ENCODE measurements around the gene TRPC3.
"Not testable (repeated sequence)": the region's sequence is repeated elsewhere in the genome, so short reads cannot be mapped to it uniquely, and the experiment has no call there.

Gene TRPC3

GRCh38 chr4:121943941-121944340 is 7.9 kb downstream of the TRPC3 start:
- no peak for DNase-seq

GRCh38 chr4:121939690-121940089 is 12.2 kb downstream of the TRPC3 start:
- DNase-seq: no peak

- DNase-seq: no peak
Measured at GRCh38 chr4:121938282-121939092, 13.4 kb downstream of the TRPC3 start.

- no peak for DNase-seq
Measured at GRCh38 chr4:121936101-121936500, 15.8 kb downstream of the TRPC3 start.

GRCh38 chr4:121934635-121935034 is 17.2 kb downstream of the TRPC3 start:
- no peak for DNase-seq

GRCh38 chr4:121932212-121932974 is 19.5 kb downstream of the TRPC3 start:
- no peak for DNase-seq

GRCh38 chr4:121930304-121930703 is 21.6 kb downstream of the TRPC3 start:
- DNase-seq: no peak

GRCh38 chr4:121927948-121928347 is 23.9 kb downstream of the TRPC3 start:
- no peak for DNase-seq

- not testable (repeated sequence) for DNase-seq
Measured at GRCh38 chr4:121926490-121926889, 25.4 kb downstream of the TRPC3 start.

GRCh38 chr4:121923306-121923705 is 28.6 kb downstream of the TRPC3 start:
- DNase-seq: no peak

GRCh38 chr4:121913667-121914066 is 38.2 kb downstream of the TRPC3 start:
- DNase-seq: no peak

GRCh38 chr4:121908346-121908745 is 43.5 kb downstream of the TRPC3 start:
- no peak for DNase-seq

GRCh38 chr4:121900132-121900983 is 51.5 kb downstream of the TRPC3 start:
- no peak for DNase-seq

- no peak for DNase-seq
Measured at GRCh38 chr4:121898150-121898549, 53.7 kb downstream of the TRPC3 start.

GRCh38 chr4:121888134-121888533 is 63.7 kb downstream of the TRPC3 start:
- DNase-seq: no peak

GRCh38 chr4:121885115-121885514 is 66.7 kb downstream of the TRPC3 start:
- no peak for DNase-seq

- DNase-seq: no peak
Measured at GRCh38 chr4:121881158-121881557, 70.7 kb downstream of the TRPC3 start.

- no peak for DNase-seq
Measured at GRCh38 chr4:121879135-121879534, 72.7 kb downstream of the TRPC3 start.

GRCh38 chr4:121877041-121877773 is 74.7 kb downstream of the TRPC3 start:
- no peak for DNase-seq

GRCh38 chr4:121876070-121876469 is 75.8 kb downstream of the TRPC3 start:
- DNase-seq: no peak

GRCh38 chr4:121875652-121876051 is 76.2 kb downstream of the TRPC3 start:
- DNase-seq: no peak

- no peak for DNase-seq
Measured at GRCh38 chr4:121873604-121874003, 78.3 kb downstream of the TRPC3 start.
